ENCODE results near the gene PSMB2. TPM values are rescaled to one million over a fixed set of nuclear protein-coding genes. Genes with fewer than 3 reads are reported as not detected.

Gene PSMB2
- total and polyA plus RNA-seq, 2 experiments from 2014 or later = 29.0 to 106 TPM

GRCh38 chr1:35660581-35661473, 19.5 kb upstream of the PSMB2 start:
- WGBS, 2 experiments (ENCODE audit: low coverage in 1 of 2, low lambda C conversion rate in 2 of 2, missing lambda C conversion rate in 2 of 2) = 22 to 23% methylated on average over 5 of the region's 5 CpGs
- no peaks in the 10 kb centered on the region for H3K9me2 ChIP-seq (ENCODE audit: insufficient read depth)
- no peak for TF ChIP-seq EZH2 (IDR thresholded peaks at IDR 0.05; ENCODE audit: insufficient read depth, poor library complexity, severe bottlenecking)
- TF ChIP-seq EZH2phosphoT487 (IDR thresholded peaks at IDR 0.05; ENCODE audit: insufficient read depth, low read depth) = no peak
- H4K20me1 ChIP-seq (ENCODE audit: insufficient read depth) = no peaks in the 10 kb centered on the region
- H3K9ac ChIP-seq = no peak overlapping the region
- in situ Hi-C loops (cut with MboI) = no loop called here
- H3K4me1 ChIP-seq (ENCODE audit: insufficient read depth) = peaks cover 13% of the 10 kb centered on the region
- peaks cover 24% of the 10 kb centered on the region for H3F3A ChIP-seq (ENCODE audit: insufficient read depth)
- H2AFZ ChIP-seq = no peak overlapping the region
- H3K79me2 ChIP-seq (ENCODE audit: insufficient read depth) = no peaks in the 10 kb centered on the region
- no peaks in the 10 kb centered on the region for H3K9me3 ChIP-seq (ENCODE audit: low read depth)
- no peak overlapping the region for H3K27ac ChIP-seq
- H3K27me3 ChIP-seq (replicated peaks; ENCODE audit: insufficient read depth) = no peaks in the 10 kb centered on the region
- H3K36me3 ChIP-seq (ENCODE audit: low read depth) = no peaks in the 10 kb centered on the region
- no peak overlapping the region for H3K4me2 ChIP-seq (ENCODE audit: unreplicated experiment)
- no peak overlapping the region for H3K4me3 ChIP-seq
- peak; percentile 56 for DNase-seq

- no peak for DNase-seq
- Histone ChIP-seq H3K4me3 (no peak overlapping the region), H3K9ac (no peak overlapping the region), H3K36me3 (ENCODE audit: low read depth) (no peaks in the 10 kb centered on the region), H3K4me2 (ENCODE audit: unreplicated experiment) (no peak overlapping the region), H3K27ac (no peak overlapping the region), H2AFZ (no peak overlapping the region), H3K9me2 (ENCODE audit: insufficient read depth) (no peaks in the 10 kb centered on the region), H4K20me1 (ENCODE audit: insufficient read depth) (no peaks in the 10 kb centered on the region), H3K27me3 (replicated peaks; ENCODE audit: insufficient read depth) (no peaks in the 10 kb centered on the region), H3K79me2 (ENCODE audit: insufficient read depth) (no peaks in the 10 kb centered on the region), H3K4me1 (ENCODE audit: insufficient read depth) (peaks cover 15% of the 10 kb centered on the region), H3F3A (ENCODE audit: insufficient read depth) (peaks cover 30% of the 10 kb centered on the region), H3K9me3 (ENCODE audit: low read depth) (no peaks in the 10 kb centered on the region)
- WGBS, 2 experiments (ENCODE audit: low coverage in 1 of 2, low lambda C conversion rate in 2 of 2, missing lambda C conversion rate in 2 of 2) = 15 to 17% methylated on average over 6 of the region's 6 CpGs
- TF ChIP-seq EZH2 (IDR thresholded peaks at IDR 0.05; ENCODE audit: insufficient read depth, poor library complexity, severe bottlenecking) (no peak), EZH2phosphoT487 (IDR thresholded peaks at IDR 0.05; ENCODE audit: insufficient read depth, low read depth) (no peak)
- in situ Hi-C loops (cut with MboI) = no loop called here
Measured at GRCh38 chr1:35659589-35659988, 18.3 kb upstream of the PSMB2 start.

DNA sequence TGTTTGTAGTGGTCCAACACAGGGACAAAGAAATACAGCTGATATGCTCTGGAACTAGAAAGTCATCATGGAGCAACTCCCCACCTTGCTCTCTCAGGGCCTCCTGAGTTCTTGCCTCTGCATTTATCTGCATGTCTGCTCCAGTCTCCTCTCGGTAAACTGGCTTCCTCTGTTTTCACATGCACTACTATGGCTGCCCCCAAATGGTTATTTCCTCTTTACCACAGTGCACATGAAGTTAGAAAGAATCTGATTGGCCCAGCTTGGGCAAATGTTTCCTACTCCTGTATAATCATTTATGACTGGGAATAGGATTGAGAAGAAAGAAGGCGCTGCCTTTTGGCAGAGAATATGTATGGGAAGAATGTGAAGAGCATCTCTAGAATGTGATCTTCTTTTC, 16.5 kb upstream of the PSMB2 start:
- WGBS, 2 experiments (ENCODE audit: low coverage in 1 of 2, low lambda C conversion rate in 2 of 2, missing lambda C conversion rate in 2 of 2) = 24 to 43% methylated on average over 2 of the region's 2 CpGs
- H3K79me2 ChIP-seq (ENCODE audit: insufficient read depth) = no peaks in the 10 kb centered on the region
- H3K27me3 ChIP-seq (replicated peaks; ENCODE audit: insufficient read depth) = no peaks in the 10 kb centered on the region
- no peak for DNase-seq
- no peak overlapping the region for H3K4me2 ChIP-seq (ENCODE audit: unreplicated experiment)
- H2AFZ ChIP-seq = no peak overlapping the region
- peaks cover 30% of the 10 kb centered on the region for H3F3A ChIP-seq (ENCODE audit: insufficient read depth)
- H3K4me3 ChIP-seq = no peak overlapping the region
- in situ Hi-C loops (cut with MboI) = no loop called here
- TF ChIP-seq EZH2phosphoT487 (IDR thresholded peaks at IDR 0.05; ENCODE audit: insufficient read depth, low read depth) (no peak), EZH2 (IDR thresholded peaks at IDR 0.05; ENCODE audit: insufficient read depth, poor library complexity, severe bottlenecking) (no peak)
- no peaks in the 10 kb centered on the region for H3K9me3 ChIP-seq (ENCODE audit: low read depth)
- H3K27ac ChIP-seq = no peak overlapping the region
- peaks cover 15% of the 10 kb centered on the region for H3K4me1 ChIP-seq (ENCODE audit: insufficient read depth)
- H3K9me2 ChIP-seq (ENCODE audit: insufficient read depth) = no peaks in the 10 kb centered on the region
- no peak overlapping the region for H3K9ac ChIP-seq
- no peaks in the 10 kb centered on the region for H4K20me1 ChIP-seq (ENCODE audit: insufficient read depth)
- H3K36me3 ChIP-seq (ENCODE audit: low read depth) = no peaks in the 10 kb centered on the region

GRCh38 chr1:35656863-35657232, 15.5 kb upstream of the PSMB2 start:
- H3K4me1 ChIP-seq (ENCODE audit: insufficient read depth) = peaks cover 15% of the 10 kb centered on the region
- H2AFZ ChIP-seq = no peak overlapping the region
- H3K27ac ChIP-seq = peak overlapping the region; percentile 63
- in situ Hi-C loops (cut with MboI) = no loop called here
- H3K4me3 ChIP-seq = no peak overlapping the region
- WGBS, 2 experiments (ENCODE audit: low coverage in 1 of 2, low lambda C conversion rate in 2 of 2, missing lambda C conversion rate in 2 of 2) = 45 to 51% methylated on average over 4 of the region's 4 CpGs
- H3K9me2 ChIP-seq (ENCODE audit: insufficient read depth) = no peaks in the 10 kb centered on the region
- TF ChIP-seq EZH2 (IDR thresholded peaks at IDR 0.05; ENCODE audit: insufficient read depth, poor library complexity, severe bottlenecking) = no peak
- no peak for TF ChIP-seq EZH2phosphoT487 (IDR thresholded peaks at IDR 0.05; ENCODE audit: insufficient read depth, low read depth)
- no peaks in the 10 kb centered on the region for H4K20me1 ChIP-seq (ENCODE audit: insufficient read depth)
- no peaks in the 10 kb centered on the region for H3K79me2 ChIP-seq (ENCODE audit: insufficient read depth)
- DNase-seq = peak; percentile 56
- no peak overlapping the region for H3K4me2 ChIP-seq (ENCODE audit: unreplicated experiment)
- no peaks in the 10 kb centered on the region for H3K9me3 ChIP-seq (ENCODE audit: low read depth)
- no peaks in the 10 kb centered on the region for H3K27me3 ChIP-seq (replicated peaks; ENCODE audit: insufficient read depth)
- peak overlapping the region; percentile 9; the same call in 1 of the 2 replicates for H3K9ac ChIP-seq
- peaks cover 30% of the 10 kb centered on the region for H3F3A ChIP-seq (ENCODE audit: insufficient read depth)
- no peaks in the 10 kb centered on the region for H3K36me3 ChIP-seq (ENCODE audit: low read depth)

Data from GM23248 (cell line).